Putamen (tissue), 1 donor: ENCODE data around the gene PDE4D.

ENCODE experiments used
- DNase-seq: peaks from one replicate; pipeline ENCODE4 v3.0.0-alpha.2; 2016; ENCODE audit warnings: low spot score

The PDE4D gene

DNA sequence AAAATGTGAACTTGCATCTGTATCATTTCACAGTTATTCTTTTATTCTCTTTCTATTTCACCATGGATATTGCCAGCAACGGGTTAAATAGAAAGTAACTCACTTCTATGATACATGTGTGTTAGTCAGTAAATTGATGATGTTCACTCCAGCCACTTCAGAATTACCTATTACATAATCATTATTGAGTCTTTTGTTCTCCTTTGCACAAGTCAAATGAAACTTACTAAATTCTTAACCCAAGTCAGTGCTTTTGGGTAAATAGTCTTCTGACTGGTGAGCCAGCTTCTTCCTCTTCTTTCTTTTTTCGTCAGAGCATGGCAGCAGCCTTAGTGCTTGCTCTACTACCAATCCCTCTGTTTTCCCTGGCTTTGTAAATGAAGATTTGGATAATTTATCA is 966.3 kb downstream of the PDE4D start:
- DNase-seq, result no peak

- no peak for DNase-seq
Observed at GRCh38 chr5:58926541-58926935, 967.0 kb downstream of the PDE4D start.

DNA sequence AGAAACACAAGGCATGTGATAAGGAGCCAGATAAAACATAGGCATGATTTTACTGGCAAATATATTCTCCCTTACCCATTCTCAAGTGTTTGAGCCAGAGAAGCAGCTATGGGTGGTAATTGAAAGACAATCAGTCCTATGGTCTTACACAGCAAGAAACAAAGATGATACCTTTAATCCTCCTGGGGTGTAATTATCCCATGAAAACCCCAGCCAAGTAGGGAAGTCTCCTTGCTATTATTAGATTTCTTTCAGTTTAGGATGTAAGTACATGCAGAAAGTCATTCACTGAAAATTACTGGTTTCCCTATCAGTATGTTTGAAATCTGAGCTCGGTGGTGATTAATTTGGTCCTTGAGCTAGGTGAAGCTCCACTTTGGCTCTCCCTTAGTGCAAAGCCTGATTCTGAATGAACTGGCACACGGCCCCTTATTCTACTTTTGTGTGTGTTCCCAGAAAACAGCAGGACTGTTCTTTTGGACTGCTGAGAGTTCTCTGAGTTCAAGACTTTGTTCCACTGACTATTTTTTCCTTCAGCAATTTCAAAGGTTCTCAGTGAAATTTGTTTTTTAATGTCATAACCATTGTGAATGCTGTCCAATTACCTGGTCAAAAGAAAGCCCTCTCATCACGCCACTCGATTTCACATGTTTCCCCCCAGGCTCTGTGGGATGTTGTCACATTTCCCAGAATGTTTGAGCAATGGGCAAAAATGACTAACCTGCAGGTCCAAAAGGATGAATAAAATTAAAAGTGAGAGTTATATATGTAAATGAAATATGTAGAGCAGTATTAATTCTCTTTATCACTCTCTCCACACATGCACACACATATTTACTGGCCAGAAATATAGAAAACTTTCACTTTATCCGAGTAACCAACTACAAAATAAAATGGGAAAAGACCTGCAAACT is 967.6 kb downstream of the PDE4D start:
- DNase-seq, result peak; percentile 25

DNA sequence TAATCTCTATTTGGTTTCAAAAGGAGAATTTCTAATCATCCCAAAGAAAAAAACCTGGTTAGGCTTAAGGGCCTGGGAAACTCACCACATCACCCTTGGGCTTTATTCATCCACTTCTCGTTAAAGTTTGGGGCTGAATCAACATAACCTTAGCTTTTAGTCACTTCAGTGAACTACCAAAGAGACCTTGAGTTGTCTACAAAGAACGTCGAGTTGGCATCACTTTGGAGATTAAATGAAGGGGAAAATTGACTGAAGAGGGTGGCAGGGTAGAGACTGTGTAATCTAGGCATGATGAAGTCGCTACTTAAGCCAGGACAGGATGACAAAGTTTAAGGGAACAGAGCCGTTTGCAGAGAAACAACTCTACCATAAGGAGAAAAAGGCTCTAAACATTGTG is 969.2 kb downstream of the PDE4D start:
- DNase-seq, result peak; percentile 34

DNA sequence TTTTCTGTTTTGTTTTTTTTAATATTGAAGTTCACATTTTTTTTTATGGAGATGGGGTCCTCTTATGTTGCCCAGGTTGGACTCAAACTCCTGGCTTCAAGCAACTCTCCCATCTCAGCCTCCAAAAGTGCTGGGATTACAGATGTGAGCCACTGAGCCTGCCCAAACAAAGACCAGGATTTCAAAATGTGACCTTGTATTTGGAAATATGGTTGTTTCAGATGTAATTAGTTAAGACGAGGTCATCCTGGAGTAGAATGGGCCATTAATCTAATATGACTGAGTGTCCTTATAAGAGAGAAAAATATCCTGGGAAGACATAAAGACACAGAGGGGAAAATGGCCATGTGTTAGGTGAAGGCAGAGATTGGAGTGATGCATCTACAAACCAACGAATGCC is 970.2 kb downstream of the PDE4D start:
- no peak for DNase-seq

- DNase-seq, result peak; percentile 69
Observed at GRCh38 chr5:58922461-58923171, 970.9 kb downstream of the PDE4D start.

- no peak for DNase-seq
Observed at GRCh38 chr5:58921159-58921558, 972.4 kb downstream of the PDE4D start.

DNA sequence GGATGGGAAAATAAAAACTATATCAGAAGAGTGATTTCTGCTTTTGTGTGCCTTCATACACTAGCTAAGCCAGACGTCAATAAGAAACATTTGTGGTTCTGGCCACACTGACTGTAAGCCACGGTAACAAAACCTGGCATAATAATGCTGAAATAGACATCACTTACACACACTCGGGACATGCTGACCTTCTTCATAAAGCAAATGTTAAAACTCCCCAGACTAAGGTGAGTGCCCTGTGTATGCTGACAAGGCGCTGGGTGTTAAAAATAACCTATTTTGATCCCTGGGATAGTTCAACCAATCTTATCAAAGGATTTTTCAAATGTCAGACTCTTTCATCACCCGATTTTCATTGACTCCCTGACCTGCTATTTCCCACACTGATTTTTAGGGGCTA is 973.7 kb downstream of the PDE4D start:
- no peak for DNase-seq
